ENCODE results near the gene STMP1. TPM values are rescaled to one million over a fixed set of nuclear protein-coding genes. Genes with fewer than 3 reads are reported as not detected.

Gene STMP1
- total and polyA plus RNA-seq, 2 of the 13 experiments (the other 11 are each of a cell fraction or from before 2014, with no cell fraction given) = 7.2 to 16.2 TPM

DNA sequence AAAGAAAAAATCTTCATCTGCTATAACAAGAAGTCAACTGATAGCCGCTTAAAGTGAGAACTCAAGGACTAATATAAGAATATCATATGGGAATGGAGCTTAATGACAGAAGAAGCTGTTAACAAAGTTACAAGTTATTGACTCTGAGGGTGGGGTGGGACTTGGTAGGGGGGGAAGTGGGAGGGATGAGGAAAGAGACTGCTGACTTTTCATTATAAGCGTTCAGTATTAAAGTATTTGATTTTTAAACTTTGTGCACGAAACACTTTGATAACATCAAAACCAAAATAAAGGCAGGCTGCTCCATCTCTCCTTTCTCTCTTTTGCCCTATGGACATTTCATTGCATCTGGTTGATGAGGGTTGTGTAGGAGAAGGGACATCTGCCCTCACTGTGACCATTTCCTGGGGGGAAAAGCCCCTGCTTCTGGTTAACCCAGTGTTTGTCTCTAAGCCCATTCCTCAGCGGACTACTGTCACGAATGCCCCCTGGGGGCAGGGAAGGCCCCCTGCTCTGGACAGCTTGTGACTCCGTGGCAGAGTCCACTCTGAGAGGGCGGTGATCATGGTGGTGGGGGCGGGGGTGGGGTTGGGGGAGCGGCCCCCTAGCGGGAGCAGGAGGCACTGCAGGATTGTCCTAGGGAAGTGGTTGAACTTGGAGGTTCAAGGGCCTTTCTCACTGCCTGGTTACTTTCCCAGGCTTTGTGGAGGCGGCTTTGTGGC, 48.3 kb downstream of the STMP1 start:
- Histone ChIP-seq H3K4me2 (ENCODE audit: low read depth, low read length) (peak overlapping the region; percentile 73), H3K9ac (ENCODE audit: insufficient read depth, low read depth, low read length) (peak overlapping the region; percentile 0; the same call in 1 of the 2 replicates), H3K79me2 (ENCODE audit: insufficient read depth, low read length) (no peaks in the 10 kb centered on the region), H4K20me1 (ENCODE audit: insufficient read depth, low read length) (no peaks in the 10 kb centered on the region), H3K9me3 (ENCODE audit: low read length) (no peaks in the 10 kb centered on the region), H3K4me1 (ENCODE audit: insufficient read depth, low read length) (peaks cover 34% of the 10 kb centered on the region), H2AFZ (ENCODE audit: low read length) (no peak overlapping the region), H3K27me3 (ENCODE audit: control insufficient read depth in 1 of 2, insufficient read depth in 2 of 2, low read length in 2 of 2) (peaks cover 5 to 29% of the 10 kb centered on the region in 2 experiments; a peak in 4 of 5 replicates), H3K27ac (ENCODE audit: extremely low read length, insufficient read depth, low read length) (no peak overlapping the region), H3K4me3 (replicated peaks in 1 of 3; ENCODE audit: insufficient read depth in 1 of 3, low read depth in 2 of 3, low read length in 3 of 3) (peak overlapping the region in 2 of 3 experiments; percentile 28 to 42; a peak in 2 of 6 replicates), H3K36me3 (replicated peaks in 1 of 2; ENCODE audit: control insufficient read depth in 1 of 2, insufficient read depth in 2 of 2, low read length in 2 of 2) (no peaks in the 10 kb centered on the region)
- DNase-seq (ENCODE audit: low spot score) (peak; percentile 16), FAIRE-seq (no peak), ATAC-seq (peak; percentile 68)
- 28% methylated on average over 6 of the region's 11 CpGs for WGBS (ENCODE audit: low lambda C conversion rate)
- POLR2A ChIA-PET = no interaction called here
- in situ Hi-C loops (cut with HindIII; ENCODE audit: extremely low pct_ligation_motif_present, low pct_unique_long_range_greater_than_20kb) (no loop called here), intact Hi-C loops (cut with micrococcal nuclease; ENCODE audit: unreplicated experiment) (no loop called here)
- BruUV-seq (replicated peaks) = no TSS peak
- TF ChIP-seq HNRNPK (IDR thresholded peaks at IDR 0.05; ENCODE audit: low read depth, low read length, poor library complexity, severe bottlenecking) (peak; percentile 59), MAZ (IDR thresholded peaks at IDR 0.05; ENCODE audit: borderline replicate concordance, low read depth, low read length) (peak; percentile 12; the same call in 1 of the 2 replicates), MAZ (CRISPR knock-in tag; IDR thresholded peaks at IDR 0.05; ENCODE audit: low read depth) (no peak), ARHGAP35 (CRISPR knock-in tag; IDR thresholded peaks at IDR 0.05; ENCODE audit: borderline replicate concordance) (no peak)
- TF ChIP-seq, protein P1, sequence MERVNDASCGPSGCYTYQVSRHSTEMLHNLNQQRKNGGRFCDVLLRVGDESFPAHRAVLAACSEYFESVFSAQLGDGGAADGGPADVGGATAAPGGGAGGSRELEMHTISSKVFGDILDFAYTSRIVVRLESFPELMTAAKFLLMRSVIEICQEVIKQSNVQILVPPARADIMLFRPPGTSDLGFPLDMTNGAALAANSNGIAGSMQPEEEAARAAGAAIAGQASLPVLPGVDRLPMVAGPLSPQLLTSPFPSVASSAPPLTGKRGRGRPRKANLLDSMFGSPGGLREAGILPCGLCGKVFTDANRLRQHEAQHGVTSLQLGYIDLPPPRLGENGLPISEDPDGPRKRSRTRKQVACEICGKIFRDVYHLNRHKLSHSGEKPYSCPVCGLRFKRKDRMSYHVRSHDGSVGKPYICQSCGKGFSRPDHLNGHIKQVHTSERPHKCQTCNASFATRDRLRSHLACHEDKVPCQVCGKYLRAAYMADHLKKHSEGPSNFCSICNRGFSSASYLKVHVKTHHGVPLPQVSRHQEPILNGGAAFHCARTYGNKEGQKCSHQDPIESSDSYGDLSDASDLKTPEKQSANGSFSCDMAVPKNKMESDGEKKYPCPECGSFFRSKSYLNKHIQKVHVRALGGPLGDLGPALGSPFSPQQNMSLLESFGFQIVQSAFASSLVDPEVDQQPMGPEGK (CRISPR knock-in tag; IDR thresholded peaks at IDR 0.05) = peak; percentile 60
- TF ChIP-seq, protein P2, sequence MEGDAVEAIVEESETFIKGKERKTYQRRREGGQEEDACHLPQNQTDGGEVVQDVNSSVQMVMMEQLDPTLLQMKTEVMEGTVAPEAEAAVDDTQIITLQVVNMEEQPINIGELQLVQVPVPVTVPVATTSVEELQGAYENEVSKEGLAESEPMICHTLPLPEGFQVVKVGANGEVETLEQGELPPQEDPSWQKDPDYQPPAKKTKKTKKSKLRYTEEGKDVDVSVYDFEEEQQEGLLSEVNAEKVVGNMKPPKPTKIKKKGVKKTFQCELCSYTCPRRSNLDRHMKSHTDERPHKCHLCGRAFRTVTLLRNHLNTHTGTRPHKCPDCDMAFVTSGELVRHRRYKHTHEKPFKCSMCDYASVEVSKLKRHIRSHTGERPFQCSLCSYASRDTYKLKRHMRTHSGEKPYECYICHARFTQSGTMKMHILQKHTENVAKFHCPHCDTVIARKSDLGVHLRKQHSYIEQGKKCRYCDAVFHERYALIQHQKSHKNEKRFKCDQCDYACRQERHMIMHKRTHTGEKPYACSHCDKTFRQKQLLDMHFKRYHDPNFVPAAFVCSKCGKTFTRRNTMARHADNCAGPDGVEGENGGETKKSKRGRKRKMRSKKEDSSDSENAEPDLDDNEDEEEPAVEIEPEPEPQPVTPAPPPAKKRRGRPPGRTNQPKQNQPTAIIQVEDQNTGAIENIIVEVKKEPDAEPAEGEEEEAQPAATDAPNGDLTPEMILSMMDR (CRISPR knock-in tag; IDR thresholded peaks at IDR 0.05) = peak; percentile 40
- CTCF ChIA-PET (ENCODE audit: low intra/inter-chr PET ratio, low total read pairs) = no interaction called here

Measured in HepG2 (cell line).